ENCODE measurements around the gene RPRD2.

RPRD2 gene

GRCh38 chr1:150466964-150467363 lies 103.0 kb downstream of the RPRD2 start:
- in situ Hi-C loops (cut with MboI; ENCODE audit: low sequenced_read_pairs), result no loop called here

GRCh38 chr1:150469291-150469690 lies 105.3 kb downstream of the RPRD2 start:
- in situ Hi-C loops (cut with MboI; ENCODE audit: low sequenced_read_pairs), result no loop called here

GRCh38 chr1:150472601-150473200 lies 108.8 kb downstream of the RPRD2 start:
- in situ Hi-C loops (cut with MboI; ENCODE audit: low sequenced_read_pairs), result no loop called here

- in situ Hi-C loops (cut with MboI; ENCODE audit: low sequenced_read_pairs), result no loop called here
Measured at GRCh38 chr1:150473659-150474058, 109.7 kb downstream of the RPRD2 start.

- in situ Hi-C loops (cut with MboI; ENCODE audit: low sequenced_read_pairs), result no loop called here
Measured at GRCh38 chr1:150474869-150475268, 110.9 kb downstream of the RPRD2 start.

- in situ Hi-C loops (cut with MboI; ENCODE audit: low sequenced_read_pairs), result no loop called here
Measured at GRCh38 chr1:150476754-150477153, 112.8 kb downstream of the RPRD2 start.

GRCh38 chr1:150477320-150477719 lies 113.4 kb downstream of the RPRD2 start:
- in situ Hi-C loops (cut with MboI; ENCODE audit: low sequenced_read_pairs), result no loop called here

- in situ Hi-C loops (cut with MboI; ENCODE audit: low sequenced_read_pairs), result no loop called here
Measured at GRCh38 chr1:150477733-150478132, 113.8 kb downstream of the RPRD2 start.

- in situ Hi-C loops (cut with MboI; ENCODE audit: low sequenced_read_pairs), result no loop called here
Measured at GRCh38 chr1:150479370-150479769, 115.4 kb downstream of the RPRD2 start.

GRCh38 chr1:150479927-150480352 lies 116.0 kb downstream of the RPRD2 start:
- in situ Hi-C loops (cut with MboI; ENCODE audit: low sequenced_read_pairs), result no loop called here

- in situ Hi-C loops (cut with MboI; ENCODE audit: low sequenced_read_pairs), result no loop called here
Measured at GRCh38 chr1:150484431-150484830, 120.5 kb downstream of the RPRD2 start.

- in situ Hi-C loops (cut with MboI; ENCODE audit: low sequenced_read_pairs), result no loop called here
Measured at GRCh38 chr1:150484861-150485260, 120.9 kb downstream of the RPRD2 start.

GRCh38 chr1:150486966-150487762 lies 123.2 kb downstream of the RPRD2 start, which contains the start of gene TARS2:
Gene TARS2 (plus strand): TSS chr1:150487419. CDS start chr1:150487451, 32 bp downstream.
- in situ Hi-C loops (cut with MboI; ENCODE audit: low sequenced_read_pairs), result no loop called here

GRCh38 chr1:150487763-150488115 lies 123.8 kb downstream of the RPRD2 start:
- in situ Hi-C loops (cut with MboI; ENCODE audit: low sequenced_read_pairs), result no loop called here

- in situ Hi-C loops (cut with MboI; ENCODE audit: low sequenced_read_pairs), result no loop called here
Measured at GRCh38 chr1:150493175-150493574, 129.2 kb downstream of the RPRD2 start.

GRCh38 chr1:150498342-150498741 lies 134.4 kb downstream of the RPRD2 start:
- in situ Hi-C loops (cut with MboI; ENCODE audit: low sequenced_read_pairs), result no loop called here

- in situ Hi-C loops (cut with MboI; ENCODE audit: low sequenced_read_pairs), result no loop called here
Measured at GRCh38 chr1:150505431-150505830, 141.5 kb downstream of the RPRD2 start.

- in situ Hi-C loops (cut with MboI; ENCODE audit: low sequenced_read_pairs), result no loop called here
Measured at GRCh38 chr1:150507912-150508864, 144.2 kb downstream of the RPRD2 start, which contains the start of gene ECM1. Gene ECM1 (plus strand): TSS chr1:150508109. CDS start chr1:150508210, 101 bp downstream.

- in situ Hi-C loops (cut with MboI; ENCODE audit: low sequenced_read_pairs), result no loop called here
Measured at GRCh38 chr1:150508982-150509381, 145.0 kb downstream of the RPRD2 start.

- in situ Hi-C loops (cut with MboI; ENCODE audit: low sequenced_read_pairs), result no loop called here
Measured at GRCh38 chr1:150511551-150511950, 147.6 kb downstream of the RPRD2 start.

- in situ Hi-C loops (cut with MboI; ENCODE audit: low sequenced_read_pairs), result no loop called here
Measured at GRCh38 chr1:150511985-150512660, 148.2 kb downstream of the RPRD2 start.

Data from HL-60/S4 treated with phorbol 12-myristate 13-acetate at 8.2 ng/mL for 4 days and 3 days (cell line).